Measurements from ENCODE around the gene SPECC1L. TPM values are rescaled to one million over a fixed set of nuclear protein-coding genes. Genes with fewer than 3 reads are reported as not detected.

SPECC1L gene
- total and polyA plus RNA-seq, 2 of the 8 experiments (the other 6 are each of a cell fraction or from before 2014, with no cell fraction given) = 15.7 to 61.6 TPM

DNA sequence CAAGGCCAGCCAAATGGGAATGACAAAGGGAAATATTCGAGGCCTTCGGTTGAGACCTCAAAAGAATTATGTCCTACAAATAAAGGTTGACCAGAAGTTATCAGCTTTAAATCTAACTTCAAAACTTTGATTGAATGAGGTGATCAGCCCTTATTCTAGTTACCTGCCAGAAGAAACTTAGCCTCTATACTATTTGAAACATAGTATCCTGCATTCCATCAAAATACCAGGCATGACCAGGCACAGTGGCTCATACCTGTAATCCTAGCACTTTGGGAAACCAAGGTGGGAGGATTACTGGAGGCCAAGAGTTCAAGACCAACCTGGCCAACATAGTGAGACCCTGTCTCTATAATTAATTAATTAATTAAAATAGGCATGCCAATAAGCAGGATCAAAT, 112.4 kb downstream of the SPECC1L start:
- H2AFZ ChIP-seq (ENCODE audit: low read length) = no peak overlapping the region
- no peaks in the 10 kb centered on the region for H4K20me1 ChIP-seq (replicated peaks in 1 of 2; ENCODE audit: control insufficient read depth in 1 of 2, insufficient read depth in 2 of 2, low read length in 2 of 2)
- no peaks in the 10 kb centered on the region for H3K79me2 ChIP-seq (ENCODE audit: control insufficient read depth in 1 of 2, insufficient read depth in 2 of 2, low read length in 2 of 2)
- H3K56ac ChIP-seq (replicated peaks; ENCODE audit: insufficient read length, low read depth, low read length) = no peak overlapping the region
- H3K23me2 ChIP-seq (ENCODE audit: low read depth, low read length) = no peaks in the 10 kb centered on the region
- H3K4me1 ChIP-seq (replicated peaks in 1 of 4; ENCODE audit: control insufficient read depth in 3 of 4, insufficient read depth in 4 of 4, low read length in 3 of 4) = no peaks in the 10 kb centered on the region
- POLR2A ChIA-PET (ENCODE audit: partially characterized antibody) = no interaction called here
- H3K4ac ChIP-seq (replicated peaks; ENCODE audit: insufficient read length, low read depth, low read length) = no peak overlapping the region
- H2BK120ac ChIP-seq (replicated peaks; ENCODE audit: low read depth, low read length) = no peak overlapping the region
- H3K79me1 ChIP-seq (ENCODE audit: low read depth, low read length) = no peaks in the 10 kb centered on the region
- TF ChIP-seq SP2 (IDR thresholded peaks at IDR 0.05; ENCODE audit: low read length) = no peak
- TF ChIP-seq SAP30 (IDR thresholded peaks at IDR 0.05; ENCODE audit: insufficient read depth, insufficient replicate concordance, low read length) = no peak
- no peak for TF ChIP-seq SP1 (IDR thresholded peaks at IDR 0.05; ENCODE audit: low read depth, low read length)
- TF ChIP-seq MAFK (IDR thresholded peaks at IDR 0.05; ENCODE audit: low read depth, low read length) = no peak
- TF ChIP-seq FOSL1 (IDR thresholded peaks at IDR 0.05; ENCODE audit: insufficient read depth, low read depth, low read length) = no peak
- TF ChIP-seq RBBP5 (IDR thresholded peaks at IDR 0.05; ENCODE audit: borderline replicate concordance, low read depth, low read length) = no peak
- no peak for TF ChIP-seq POLR2AphosphoS5 (IDR thresholded peaks at IDR 0.05; ENCODE audit: low read depth, low read length)
- TF ChIP-seq NANOG (IDR thresholded peaks at IDR 0.05; ENCODE audit: insufficient read depth, low read depth, low read length, poor library complexity, severe bottlenecking) = no peak
- no peak overlapping the region for H3K4me3 ChIP-seq (ENCODE audit: extremely low read depth in 1 of 4, insufficient read depth in 2 of 4, low read depth in 3 of 4, low read length in 4 of 4)
- H3K23ac ChIP-seq (ENCODE audit: insufficient read length) = no peak overlapping the region
- CTCF ChIA-PET (ENCODE audit: partially characterized antibody) = interaction anchor here (0.7 kb wide), 1 partner anchor 1205 kb away, joined by 3 read pairs; no protein-coding TSS in a partner anchor
- FAIRE-seq = no peak
- H3K27me3 ChIP-seq (replicated peaks in 1 of 4; ENCODE audit: control insufficient read depth in 3 of 4, extremely low read depth in 1 of 4, insufficient read depth in 3 of 4, low read length in 3 of 4) = no peaks in the 10 kb centered on the region
- H3K9ac ChIP-seq (replicated peaks in 1 of 4; ENCODE audit: extremely low read depth in 1 of 4, low read depth in 3 of 4, low read length in 3 of 4) = no peak overlapping the region
- H3K36me3 ChIP-seq (ENCODE audit: control insufficient read depth in 2 of 4, insufficient read depth in 4 of 4, low read length in 3 of 4) = peaks cover 0 to 6% (median 4%) of the 10 kb centered on the region in 4 experiments; a peak in 5 of 8 replicates
- H3K18ac ChIP-seq (ENCODE audit: extremely low read depth, low read length) = no peak overlapping the region
- 92% methylated on average over 2 of the region's 2 CpGs; no CpG with 5 or more reads in 1 of the 2 experiments for WGBS, 2 experiments (ENCODE audit: extremely low coverage in 1 of 2, insufficient coverage in 1 of 2, insufficient read length in 1 of 2, insufficient replicate concordance in 2 of 2, low coverage in 1 of 2, low lambda C conversion rate in 2 of 2, missing lambda C conversion rate in 1 of 2)
- H2BK12ac ChIP-seq (ENCODE audit: low read depth, low read length) = no peak overlapping the region
- H3K27ac ChIP-seq (ENCODE audit: low read depth, low read length) = no peak overlapping the region
- no peak overlapping the region for H2BK5ac ChIP-seq (ENCODE audit: low read depth, low read length)
- H2AK5ac ChIP-seq (ENCODE audit: low read depth, low read length) = no peak overlapping the region
- no peak for DNase-seq (ENCODE audit: low read depth in 1 of 2, low spot score in 2 of 2)
- H3K4me2 ChIP-seq (ENCODE audit: insufficient read depth in 1 of 2, low read depth in 2 of 2, low read length in 2 of 2) = no peak overlapping the region
- H3K14ac ChIP-seq (ENCODE audit: insufficient read length) = no peak overlapping the region
- no peaks in the 10 kb centered on the region for H3K9me3 ChIP-seq (ENCODE audit: insufficient read depth in 2 of 2, low read depth in 1 of 2, low read length in 1 of 2)
- no peak overlapping the region for H4K91ac ChIP-seq (replicated peaks; ENCODE audit: insufficient read length, low read length)
- H4K5ac ChIP-seq (ENCODE audit: insufficient read length, low read depth, low read length) = no peak overlapping the region
- H2BK15ac ChIP-seq (ENCODE audit: low read length) = no peak overlapping the region
- no peak overlapping the region for H4K8ac ChIP-seq (ENCODE audit: extremely low read depth, insufficient read depth, low read length)
- H2BK20ac ChIP-seq (ENCODE audit: low read length) = no peak overlapping the region
